Right lobe of liver (tissue), 6 donors: ENCODE data around the gene ARHGAP40. TPM values are rescaled to one million over a fixed set of nuclear protein-coding genes. Genes with fewer than 3 reads are reported as not detected.

Experiments
- ATAC-seq, 4 donors: fragments of 200-7000 bp; cut with Tn5 transposase; one replicate each; pipeline ENCODE4 v1.9.1; 2020; ENCODE audit warnings: mild to moderate bottlenecking in 4 of 4, moderate library complexity in 4 of 4
- DNase-seq, 3 donors: peaks; one replicate each; pipeline ENCODE4 v3.0.0-alpha.2; 2020
- H3K27ac ChIP-seq, 3 donors: fragments of 200-600 bp; one replicate each; pipeline ENCODE4 v1.8.0; 2022
- H3K27me3 ChIP-seq, 2 donors: fragments of 200-600 bp; one replicate each; pipeline ENCODE4 v1.8.0; 2022
- H3K36me3 ChIP-seq, 4 donors: fragments of 200-600 bp; sonication (generic) in 1 of 4; one replicate each; pipeline versions ENCODE4 v1.5.1 to v1.8.0; 2017 to 2022; ENCODE audit warnings: control low read depth in 1 of 4
- H3K4me1 ChIP-seq, 4 donors: fragments of 200-600 bp; sonication (generic) in 1 of 4; one replicate each; pipeline versions ENCODE4 v1.5.1 to v1.8.0; 2017 to 2022; ENCODE audit warnings: control low read depth in 1 of 4
- H3K4me3 ChIP-seq, 3 donors: fragments of 200-600 bp; one replicate each; pipeline ENCODE4 v1.8.0; 2022
- H3K9me3 ChIP-seq, 4 donors: fragments of 200-600 bp; sonication (generic) in 1 of 4; one replicate each; pipeline versions ENCODE4 v1.5.1 to v1.8.0; 2017 to 2022; ENCODE audit warnings: control low read depth in 1 of 4
- CTCF ChIP-seq, 4 donors: fragments of 200-600 bp in 3 of 4; fragments of 450-650 bp in 1 of 4; IDR thresholded peaks; one replicate each; pipeline versions ENCODE4 v1.5.1 to v1.8.0; 2016 to 2022; ENCODE audit warnings: antibody characterized with exemption in 4 of 4, mild to moderate bottlenecking in 2 of 4
- POLR2A ChIP-seq: fragments of 450-650 bp; IDR thresholded peaks from one replicate; pipeline ENCODE4 v1.6.1; 2017; ENCODE audit warnings: antibody characterized with exemption, mild to moderate bottlenecking
- WGBS: methylation state at CpG from one replicate; pipeline ENCODE4 v1.1.6; 2018; ENCODE audit warnings: low coverage, low lambda C conversion rate; ENCODE audit not compliant: insufficient coverage; ENCODE audit errors: missing lambda C conversion rate; 5-methylcytosine and 5-hydroxymethylcytosine counted together
- intact Hi-C, 2 donors: fragments of 100-400 bp; cut with DNase I; formaldehyde crosslinking; loops; one replicate each; pipeline versions ENCODE4 v1.11.2 to v1.14.1; 2022
- total RNA-seq, 6 experiments: library from RNA; depleted of rRNA in 2 of 6; stranded (reverse); fragments of >200 nt in 2 of 6; fragmentation: NEBNext Ultra II Directional in 3 of 6; extraction: Animal tissue kit (Norgen Biotek cat#: 25700) in 3 of 6; gene quantifications; one replicate each; pipeline versions ENCODE4 v1.1.0 to v1.2.4, GENCODE V29; 2016 to 2023
- donor health status: DM: no; HTN: yes; CAD: no.
- donor health status: DM: no; HTN: no; CAD: no.
- donor health status: DM: no; HTN: no; CAD: no.
- donor health status: DM: no; HTN: yes; CAD: no.
- donor health status: DM: no; HTN: yes; CAD: no.

ARHGAP40 gene
- total RNA-seq, 6 experiments from 2014 or later, result 0.12 TPM; not detected in 5

- H3K9me3 ChIP-seq, result no peaks in the 10 kb centered on the region
- no peak overlapping the region for H3K4me3 ChIP-seq
- no peak for DNase-seq
- peaks cover 0 to 9% (median 4%) of the 10 kb centered on the region in 4 donors for H3K36me3 ChIP-seq
- ATAC-seq, result no peak
- no peak overlapping the region for H3K27ac ChIP-seq
- intact Hi-C loops, result no loop called here
- H3K4me1 ChIP-seq, result no peaks in the 10 kb centered on the region
- H3K27me3 ChIP-seq, result no peaks in the 10 kb centered on the region
- TF ChIP-seq POLR2A (no peak), CTCF (IDR thresholded peaks at IDR 0.05) (no peak)
- WGBS, result 89% methylated on average over 2 of the region's 4 CpGs
Measured at GRCh38 chr20:38579921-38580320, 21.7 kb upstream of the ARHGAP40 start.

- no peaks in the 10 kb centered on the region for H3K27me3 ChIP-seq
- DNase-seq (no peak), ATAC-seq (peak; percentile 36 to 57 (median 44))
- peaks cover 0 to 4% (median 0%) of the 10 kb centered on the region in 4 donors for H3K36me3 ChIP-seq
- intact Hi-C loops, result no loop called here
- no peak within 1 kb of the TSS for H3K4me3 ChIP-seq
- 42% methylated on average over 4 of the region's 5 CpGs for WGBS
- no peak within 1 kb of the TSS for H3K27ac ChIP-seq
- no peaks in the 10 kb centered on the region for H3K9me3 ChIP-seq
- TF ChIP-seq POLR2A (no peak), CTCF (IDR thresholded peaks at IDR 0.05) (no peak)
- peaks cover 0 to 8% (median 0%) of the 10 kb centered on the region in 4 donors for H3K4me1 ChIP-seq
Measured at GRCh38 chr20:38581013-38581412, 20.6 kb upstream of the ARHGAP40 start, which contains the start of gene ADIG. Gene ADIG, plus strand, starts transcription at chr20:38581197. Its CDS starts 54 bp downstream, at chr20:38581251.

GRCh38 chr20:38581830-38582358 is 19.7 kb upstream of the ARHGAP40 start:
- Histone ChIP-seq H3K27me3 (no peaks in the 10 kb centered on the region), H3K4me3 (no peak overlapping the region), H3K36me3 (no peaks in the 10 kb centered on the region), H3K4me1 (peaks cover 0 to 8% (median 0%) of the 10 kb centered on the region in 4 donors), H3K27ac (no peak overlapping the region), H3K9me3 (no peaks in the 10 kb centered on the region)
- ATAC-seq (no peak), DNase-seq (no peak)
- intact Hi-C loops, result no loop called here
- no peak for TF ChIP-seq POLR2A
- no peak for TF ChIP-seq CTCF (IDR thresholded peaks at IDR 0.05)
- 58% methylated on average over 2 of the region's 4 CpGs for whole genome bisulfite sequencing

- no peak overlapping the region for H3K4me3 ChIP-seq
- TF ChIP-seq CTCF (IDR thresholded peaks at IDR 0.05) (no peak), POLR2A (no peak)
Measured at GRCh38 chr20:38583306-38583705, 18.3 kb upstream of the ARHGAP40 start.

More at GRCh38 chr20:38583306-38583705, 18.3 kb upstream of the ARHGAP40 start:
- no peak for DNase-seq
- intact Hi-C loops, result no loop called here
- no peak for ATAC-seq
- Histone ChIP-seq H3K27ac (no peak overlapping the region), H3K4me1 (peaks cover 0 to 8% (median 0%) of the 10 kb centered on the region in 4 donors), H3K9me3 (no peaks in the 10 kb centered on the region), H3K36me3 (no peaks in the 10 kb centered on the region), H3K27me3 (no peaks in the 10 kb centered on the region)
- 89% methylated on average over 3 of the region's 4 CpGs for WGBS
